Raji (cell line): Measurements from ENCODE around the gene LHPP.

ENCODE experiments used
- POLR2A ChIP-seq: IDR thresholded peaks from 2 replicates; pipeline ENCODE4 v1.6.1; 2011; ENCODE audit warnings: low read depth, low read length, control low read depth; ENCODE audit not compliant: insufficient read depth

Gene LHPP

DNA sequence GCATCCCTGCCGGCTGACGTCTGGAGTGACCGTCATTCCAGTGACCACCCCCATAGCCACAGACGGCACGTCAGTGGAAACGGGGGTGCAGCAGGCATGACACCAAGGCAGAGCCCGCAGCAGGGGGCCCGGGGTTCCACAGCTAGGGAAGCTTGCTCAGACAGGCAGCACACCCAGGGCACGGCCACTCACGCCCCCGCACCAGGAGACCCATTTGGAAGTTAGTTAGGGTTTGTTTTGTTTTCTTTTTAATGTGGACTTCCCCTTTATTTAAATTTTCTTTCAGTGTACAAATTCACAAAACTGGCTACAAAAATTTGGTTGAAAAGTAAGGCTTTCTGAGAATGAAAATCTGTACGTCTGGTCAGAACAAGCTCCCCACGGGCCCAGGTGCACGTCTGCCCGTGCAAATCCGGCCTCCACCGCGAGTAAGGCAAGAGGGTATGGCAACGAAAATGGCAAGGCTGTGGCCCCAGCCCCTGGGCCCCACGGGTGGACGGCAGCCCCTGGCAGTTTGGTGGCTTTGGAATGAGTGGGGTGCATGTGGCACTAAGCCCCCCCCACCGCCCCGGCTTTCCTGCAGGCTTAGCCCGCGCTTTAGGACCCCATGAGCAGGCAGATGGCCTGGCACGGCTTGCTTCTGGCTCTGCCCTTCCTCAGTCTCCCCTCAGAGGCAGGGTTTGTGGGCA lies 158.3 kb downstream of the LHPP start:
- no peak for TF ChIP-seq POLR2A

DNA sequence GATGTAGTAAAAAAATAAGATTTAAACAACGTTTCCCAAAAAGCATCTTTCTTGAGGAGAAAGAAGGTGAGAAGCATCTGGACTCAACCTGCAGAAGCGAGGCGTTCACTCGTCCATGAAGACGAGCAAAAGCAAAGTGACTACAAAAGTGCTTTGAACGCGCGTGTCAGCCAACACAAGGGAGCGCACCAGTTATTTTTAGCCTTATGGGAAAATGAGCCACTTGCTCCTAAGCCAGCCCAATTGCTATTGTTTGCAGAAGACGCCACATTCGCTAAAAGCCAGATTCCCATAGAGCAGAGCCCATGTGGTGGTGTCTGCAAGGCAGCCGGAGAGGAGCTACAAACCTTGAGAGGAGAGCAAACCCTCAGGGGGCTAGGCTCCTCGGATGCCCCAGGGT lies 160.0 kb downstream of the LHPP start:
- TF ChIP-seq POLR2A = no peak

DNA sequence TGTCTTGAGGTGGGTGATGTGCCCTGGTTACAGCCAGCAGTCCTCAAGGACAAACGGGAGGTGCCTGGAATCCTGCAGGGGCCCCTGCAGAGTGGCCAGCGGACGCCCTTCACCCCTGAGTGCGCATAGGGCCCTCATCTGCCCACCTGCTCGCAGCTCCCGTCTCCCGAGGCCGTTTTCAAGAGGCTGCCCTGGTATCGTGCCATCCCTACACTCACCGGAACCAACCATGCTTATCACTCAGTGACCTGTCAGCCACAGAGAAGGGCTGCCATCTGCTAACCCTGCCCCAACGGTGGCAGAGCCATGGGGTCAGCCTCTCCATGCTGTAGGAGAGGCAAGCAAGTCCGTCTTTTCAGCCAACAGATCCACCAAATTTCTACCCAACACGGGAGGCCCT lies 160.5 kb downstream of the LHPP start:
- TF ChIP-seq POLR2A = no peak

DNA sequence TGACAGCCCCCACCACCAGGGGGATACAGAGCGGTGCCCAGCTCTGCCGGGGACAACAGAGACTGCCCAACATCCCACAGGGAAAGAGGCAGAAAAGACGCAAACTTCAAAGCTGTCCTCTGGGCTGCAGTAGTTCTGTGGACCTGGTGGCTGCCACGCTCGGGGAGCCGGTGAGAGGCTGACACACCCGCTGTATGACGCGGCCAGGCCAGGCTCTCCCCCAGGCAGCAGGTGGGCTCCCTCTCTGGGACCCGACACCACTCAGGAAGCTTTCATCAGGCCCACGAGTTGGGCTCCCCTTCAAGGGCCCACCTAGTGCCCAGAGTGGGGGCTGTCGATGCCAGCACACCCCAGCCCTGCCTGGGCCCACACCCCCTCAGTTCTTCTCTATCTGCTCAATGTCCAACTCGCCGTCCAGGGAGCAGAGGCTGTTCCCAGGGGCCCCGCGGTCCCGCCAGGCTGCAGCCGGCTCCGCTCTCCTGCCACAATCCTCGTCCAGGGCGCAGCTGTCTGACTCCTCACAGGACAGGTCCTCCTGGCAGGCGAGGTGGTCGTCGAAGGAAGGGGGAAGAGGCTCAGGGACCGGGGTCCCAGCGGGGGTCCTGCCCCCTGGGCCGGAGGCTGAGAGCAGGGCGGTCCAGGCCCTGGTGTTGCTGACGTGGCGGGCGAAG lies 161.4 kb downstream of the LHPP start:
- no peak for TF ChIP-seq POLR2A

DNA sequence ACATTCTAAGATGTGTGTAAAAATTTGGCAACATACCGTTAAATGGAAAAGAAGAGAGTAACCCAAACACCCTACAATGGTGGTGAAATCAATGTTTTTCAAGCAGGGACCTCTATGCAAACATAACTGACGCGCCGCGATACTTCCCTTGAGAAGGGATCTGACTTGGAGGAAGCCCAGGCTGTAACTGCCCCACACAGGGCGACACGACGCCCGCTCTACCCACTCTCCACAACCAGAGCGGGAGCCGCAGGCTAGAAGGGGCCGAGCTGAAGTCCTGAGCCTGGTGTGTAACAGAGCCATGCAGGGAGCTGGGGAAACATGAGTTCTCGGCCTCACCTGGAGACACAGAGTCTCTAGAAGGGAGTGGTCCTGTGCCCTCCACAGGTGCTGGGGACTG lies 162.4 kb downstream of the LHPP start:
- TF ChIP-seq POLR2A = no peak

DNA sequence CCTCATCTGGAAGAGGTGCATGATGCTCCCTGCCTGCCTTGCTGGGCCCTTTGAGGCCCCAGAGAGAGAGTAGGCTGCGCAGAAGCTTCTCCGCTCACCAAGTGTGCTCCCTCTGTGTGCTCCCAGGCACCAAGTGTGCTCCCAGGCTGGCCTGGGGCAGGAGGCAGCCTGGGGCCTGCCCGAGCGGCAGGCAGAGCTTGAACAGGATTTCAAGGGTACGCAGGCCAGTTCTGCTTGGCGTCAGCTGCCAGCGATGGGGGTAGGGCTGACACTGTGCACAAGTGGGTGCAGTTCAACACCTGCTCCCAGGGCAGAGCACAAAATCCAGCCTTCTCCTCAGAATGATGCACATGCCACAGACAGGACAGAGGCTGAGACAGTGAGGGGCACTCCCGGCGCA lies 162.8 kb downstream of the LHPP start:
- TF ChIP-seq POLR2A = no peak

DNA sequence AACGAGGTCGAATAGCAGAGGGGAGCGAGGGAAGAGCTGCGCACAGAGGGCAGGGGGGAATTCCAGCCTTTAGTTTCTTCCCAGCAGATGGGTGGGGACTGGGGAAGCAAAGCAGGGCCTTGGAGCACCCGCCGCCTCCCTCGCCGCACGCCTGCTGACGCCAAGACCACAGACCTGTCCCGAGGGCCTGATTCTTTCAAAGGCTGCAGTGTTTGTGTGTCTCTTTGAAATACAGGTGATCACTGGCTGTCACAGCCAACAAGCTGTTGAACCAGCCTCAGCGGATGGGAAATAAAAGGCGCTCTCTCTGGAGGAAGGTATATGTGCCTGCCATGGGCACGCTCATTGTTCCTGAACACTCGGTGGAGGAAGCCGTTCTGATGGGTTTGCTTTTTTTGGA lies 163.3 kb downstream of the LHPP start:
- no peak for TF ChIP-seq POLR2A

DNA sequence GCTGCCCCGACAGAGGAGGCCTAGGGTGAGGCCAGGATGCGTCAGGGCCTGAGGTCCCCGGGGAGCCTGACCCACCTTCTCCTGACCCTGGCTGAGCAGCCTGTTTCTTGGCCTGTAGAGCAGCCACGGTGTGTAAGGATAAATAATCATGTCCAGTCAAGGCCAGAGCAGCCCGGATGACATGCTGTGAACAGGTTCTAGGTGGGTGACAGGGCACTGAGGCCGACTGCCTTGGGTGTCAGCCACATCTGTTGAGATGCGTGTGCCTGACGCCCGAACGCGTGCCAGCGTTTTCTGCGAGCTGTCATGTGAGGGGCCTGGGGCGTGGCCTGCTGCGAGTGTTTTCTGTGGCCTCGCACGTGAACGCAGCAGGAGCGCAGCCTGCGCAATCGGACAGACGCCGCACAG lies 164.2 kb downstream of the LHPP start:
- TF ChIP-seq POLR2A = no peak

DNA sequence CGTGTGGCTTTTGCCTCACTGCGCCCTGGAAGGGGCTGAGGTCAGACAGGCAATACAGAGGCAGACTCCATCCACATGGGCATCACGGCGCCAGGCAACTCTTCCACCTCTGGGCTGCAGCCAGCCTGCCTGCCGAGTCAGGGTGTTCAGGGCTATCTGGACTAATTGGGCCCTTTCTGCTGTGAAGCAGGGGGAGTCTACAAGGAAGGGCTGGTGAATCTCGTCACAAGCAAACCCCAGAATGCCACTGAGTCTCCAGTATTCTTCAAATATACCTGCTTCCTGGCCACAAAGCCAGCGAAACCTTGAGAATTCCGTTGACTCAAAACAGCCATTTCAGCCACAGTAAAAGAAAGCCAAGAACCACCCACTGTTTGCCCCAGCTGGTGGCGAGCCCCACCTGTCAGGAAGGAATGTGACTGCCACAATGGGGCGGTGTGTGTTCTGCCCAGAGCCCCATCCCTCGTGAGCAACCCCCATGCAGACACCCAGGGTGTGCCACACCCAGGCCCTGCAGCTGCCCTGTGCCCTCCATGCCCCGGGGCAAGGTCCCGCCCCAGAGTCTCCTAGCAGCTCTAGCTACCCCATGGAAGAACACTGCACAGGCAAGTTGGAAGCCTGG lies 165.2 kb downstream of the LHPP start:
- no peak for TF ChIP-seq POLR2A

DNA sequence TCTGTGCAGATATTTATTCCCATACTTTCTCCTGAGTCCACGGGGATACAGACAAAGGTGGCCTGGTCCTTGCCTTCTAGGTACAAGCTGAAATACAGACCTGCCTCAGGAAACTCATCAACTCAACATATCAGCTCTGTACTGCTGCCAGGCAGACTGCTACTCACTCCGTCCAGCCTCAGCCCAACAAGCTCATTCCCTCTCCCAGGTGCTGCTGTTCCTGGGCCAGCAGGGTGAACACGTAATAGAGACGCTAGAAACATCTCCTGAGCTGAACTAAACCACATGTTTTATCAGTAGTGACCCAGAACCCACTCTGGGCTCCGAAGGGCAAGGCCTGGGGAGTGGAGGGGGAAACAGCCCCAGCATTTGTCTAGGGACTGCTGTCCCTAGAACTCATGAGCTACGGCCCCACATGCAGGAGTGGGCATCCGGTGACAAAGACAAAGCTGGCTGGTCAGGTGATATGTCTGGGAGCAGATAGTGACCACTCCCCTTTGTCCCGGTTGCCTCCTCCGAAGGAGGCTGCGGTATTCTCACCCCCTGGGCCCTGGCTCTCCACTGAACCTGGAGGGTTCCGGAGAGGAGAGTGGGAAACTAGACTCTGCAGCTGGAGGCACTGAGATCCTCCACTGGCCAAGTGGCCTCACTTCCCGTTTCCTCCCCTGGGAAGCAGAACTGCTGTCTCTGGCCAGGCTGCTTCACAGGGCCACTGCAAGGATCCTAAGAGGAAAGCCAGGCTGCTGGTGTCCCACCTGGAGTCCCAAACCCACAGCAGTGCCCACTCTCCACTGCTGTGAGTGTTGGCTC lies 166.4 kb downstream of the LHPP start:
- TF ChIP-seq POLR2A = no peak

DNA sequence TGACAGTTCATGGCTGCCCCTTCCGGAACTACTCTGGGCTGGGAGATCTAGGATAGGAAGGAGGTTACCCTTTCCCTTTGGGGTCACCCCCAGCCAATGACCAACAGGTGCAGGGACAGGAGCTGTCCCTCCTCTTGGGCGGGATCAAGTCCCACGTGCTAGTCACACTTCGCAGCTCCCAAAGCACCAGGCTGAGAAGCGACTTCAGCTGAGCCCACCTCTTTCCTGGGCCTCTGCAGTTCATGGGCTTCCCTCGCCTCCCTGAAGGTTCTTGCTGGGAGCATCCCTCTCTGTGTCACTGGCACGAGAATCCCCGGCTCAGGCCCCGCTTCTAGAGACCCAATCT lies 167.0 kb downstream of the LHPP start:
- no peak for TF ChIP-seq POLR2A

DNA sequence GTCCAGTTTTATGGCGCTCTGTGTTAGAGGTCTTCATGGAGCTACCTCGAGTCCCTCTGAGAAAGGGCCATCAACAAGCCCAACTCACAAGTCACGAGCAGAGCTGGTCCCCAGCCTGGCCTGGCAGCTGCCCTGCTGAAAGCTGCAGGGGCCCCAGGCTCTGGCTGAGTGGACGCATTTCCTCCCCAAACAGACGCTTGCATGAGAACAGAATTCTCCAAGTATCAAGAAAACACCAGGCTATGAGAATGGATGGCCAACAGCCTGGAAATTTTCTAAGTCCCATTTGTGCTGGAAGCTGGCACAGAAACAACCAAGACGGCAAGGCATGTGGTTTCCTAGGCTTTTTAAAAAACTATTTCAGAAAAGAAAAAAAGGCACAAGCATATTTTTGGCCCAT lies 167.8 kb downstream of the LHPP start:
- TF ChIP-seq POLR2A = no peak

DNA sequence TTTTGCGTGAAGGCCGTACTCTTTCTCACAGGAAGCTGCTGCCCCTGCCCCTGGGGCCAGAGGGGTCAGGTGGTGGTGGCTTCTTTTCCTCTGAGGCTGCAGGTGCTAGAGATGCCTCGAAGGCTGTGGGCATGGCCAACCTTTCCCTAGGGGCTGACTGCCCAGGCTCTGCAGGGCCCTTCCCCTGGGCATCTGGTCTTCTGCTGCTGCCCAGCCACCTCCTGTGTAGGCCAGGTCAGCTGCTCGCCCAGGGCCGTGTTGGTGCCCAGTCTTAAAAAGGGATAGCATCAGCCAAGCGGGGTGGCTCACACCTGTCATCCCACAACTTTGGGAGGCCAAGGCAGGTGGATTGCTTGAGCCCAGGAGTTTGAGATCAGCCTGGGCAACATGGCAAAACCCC lies 168.2 kb downstream of the LHPP start:
- TF ChIP-seq POLR2A = no peak

DNA sequence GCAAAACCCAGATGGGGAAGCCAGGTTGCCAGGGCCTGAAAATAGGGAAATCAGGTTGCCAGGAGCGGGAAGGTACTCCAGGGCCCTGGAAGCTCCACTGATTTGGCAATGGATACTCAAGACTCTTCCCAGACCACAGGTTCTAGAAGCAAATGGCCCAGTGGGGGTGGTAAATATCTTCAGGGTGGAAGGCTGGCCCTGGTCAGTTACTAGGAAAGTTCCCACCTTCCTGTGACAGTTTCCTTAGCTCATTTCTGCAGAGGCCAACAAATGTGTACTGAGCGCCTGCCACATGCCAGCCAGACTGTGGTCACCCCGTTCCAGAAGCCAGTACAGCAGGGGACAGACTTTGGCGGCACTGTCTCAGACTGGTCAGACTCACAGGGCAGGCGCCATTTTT lies 168.9 kb downstream of the LHPP start:
- TF ChIP-seq POLR2A = no peak

DNA sequence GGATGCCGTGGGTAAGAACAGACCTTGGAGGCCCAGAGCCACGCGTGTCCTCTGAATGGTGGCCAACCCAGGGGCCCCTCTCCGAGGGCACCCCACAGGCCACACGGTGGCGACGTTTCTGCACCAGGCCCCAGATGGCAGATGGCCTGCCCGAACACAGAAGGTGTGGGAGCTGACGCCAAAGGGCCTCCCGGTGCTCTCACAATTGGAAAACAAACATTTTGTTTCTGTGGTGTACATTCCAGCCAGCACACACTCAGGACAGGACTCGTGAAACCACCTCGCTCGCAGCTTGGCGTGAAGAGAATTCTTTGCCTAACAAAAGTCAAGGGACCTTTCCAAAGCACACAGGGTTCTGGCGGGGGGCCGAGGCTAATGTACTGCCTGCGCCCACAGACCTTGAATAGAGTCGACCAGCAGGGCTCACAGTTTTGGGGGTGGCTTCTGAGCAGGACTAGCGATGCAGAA lies 170.5 kb downstream of the LHPP start:
- TF ChIP-seq POLR2A = no peak

DNA sequence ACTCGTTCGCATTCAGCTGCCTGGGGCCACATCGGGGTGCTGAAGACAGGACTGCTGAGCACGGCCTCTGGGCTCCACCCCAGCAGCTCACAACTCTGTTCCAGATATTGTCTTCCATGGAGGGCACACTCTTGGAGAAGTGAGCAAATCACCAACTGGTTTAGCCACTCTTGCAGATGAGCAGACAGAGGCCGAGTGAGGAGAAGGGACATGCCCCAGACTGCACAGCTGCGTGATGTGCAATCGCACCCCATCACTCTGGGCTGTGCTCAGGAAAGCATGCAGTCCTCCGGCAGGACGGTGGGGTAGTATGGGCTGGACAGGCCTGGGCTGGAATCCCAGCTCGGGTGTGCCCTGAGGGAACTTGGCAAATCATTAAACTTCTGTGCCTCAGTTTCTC lies 170.9 kb downstream of the LHPP start:
- TF ChIP-seq POLR2A = no peak
